Measurements from ENCODE around the gene SLFNL1. TPM values are rescaled to one million over a fixed set of nuclear protein-coding genes. Genes with fewer than 3 reads are reported as not detected.

The SLFNL1 gene
- polyA plus RNA-seq (ENCODE audit: insufficient read length): 1.1 TPM
- long read RNA-seq, donor 1: 0 reads
- long read RNA-seq, donor 2: 0 reads
- long read RNA-seq, donor 3: 0 reads
- long read RNA-seq, donor 4: 0 reads
- long read RNA-seq, donor 5: 0 reads
- long read RNA-seq, donor 6: 0 reads
- long read RNA-seq, donor 7: 0 reads
- long read RNA-seq, donor 8: 0 reads

DNA sequence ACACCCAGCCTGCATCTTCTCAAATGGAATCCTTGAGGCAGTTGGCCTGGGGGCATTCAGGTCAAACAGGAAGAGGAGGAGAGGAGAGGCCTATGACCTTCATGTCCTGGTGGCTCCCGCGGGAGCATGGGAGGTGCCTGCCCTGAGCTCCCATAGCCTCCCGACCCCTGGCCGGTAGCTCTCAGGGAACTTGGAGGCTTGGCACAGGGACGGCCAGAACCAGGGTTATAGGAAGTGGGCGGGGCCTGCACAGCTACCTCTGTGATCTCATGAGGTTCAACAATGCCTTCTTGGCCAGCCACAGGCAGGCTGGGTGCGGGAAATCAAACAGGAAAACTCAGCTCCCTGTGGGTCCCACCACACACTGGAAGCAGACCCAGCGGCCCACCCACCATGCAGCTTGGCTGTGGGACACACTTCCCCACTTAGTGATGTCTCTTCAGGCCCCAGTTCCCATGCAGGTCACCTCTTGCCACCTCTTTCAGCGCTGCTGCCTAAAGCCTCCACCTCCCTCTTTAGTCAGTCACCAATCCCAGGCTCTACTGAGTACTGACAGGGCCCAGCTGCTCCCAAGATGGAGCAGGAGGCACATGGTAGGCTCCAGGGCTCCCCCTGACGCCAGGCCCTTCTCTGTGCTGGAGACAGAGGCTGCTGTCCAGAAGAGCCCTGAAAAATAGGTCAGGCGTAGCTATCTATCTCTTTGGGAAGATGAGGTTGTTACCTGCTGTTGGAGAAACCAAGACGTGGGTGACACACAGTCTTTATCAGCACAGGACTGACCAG, at the start of gene SLFNL1:
SLFNL1 (minus strand) TSS at position 200 of the 783 bp plus-strand sequence. CDS start 1,065 bp downstream, outside the sequence.
- DNase-seq: peak; percentile 44

DNA sequence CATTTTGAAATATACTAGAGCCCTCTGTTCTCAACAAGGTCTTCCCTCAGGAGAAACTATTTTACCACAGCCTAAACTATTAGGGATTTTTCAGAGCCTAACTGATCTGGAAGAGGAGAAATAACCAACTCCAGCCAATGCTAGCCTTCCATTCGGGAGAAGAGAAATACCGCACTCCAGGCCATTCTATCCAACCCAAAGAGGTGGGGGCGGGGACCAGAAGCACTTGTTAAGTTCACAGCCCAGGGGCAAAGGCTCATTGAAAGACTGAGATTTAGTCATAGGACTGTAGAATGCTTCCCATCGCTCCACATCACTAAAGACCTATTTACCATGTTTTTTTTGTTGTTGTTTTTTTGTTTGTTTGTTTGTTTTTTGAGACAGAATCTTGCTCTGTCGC, 35.4 kb upstream of the SLFNL1 start:
- DNase-seq: no peak

DNA sequence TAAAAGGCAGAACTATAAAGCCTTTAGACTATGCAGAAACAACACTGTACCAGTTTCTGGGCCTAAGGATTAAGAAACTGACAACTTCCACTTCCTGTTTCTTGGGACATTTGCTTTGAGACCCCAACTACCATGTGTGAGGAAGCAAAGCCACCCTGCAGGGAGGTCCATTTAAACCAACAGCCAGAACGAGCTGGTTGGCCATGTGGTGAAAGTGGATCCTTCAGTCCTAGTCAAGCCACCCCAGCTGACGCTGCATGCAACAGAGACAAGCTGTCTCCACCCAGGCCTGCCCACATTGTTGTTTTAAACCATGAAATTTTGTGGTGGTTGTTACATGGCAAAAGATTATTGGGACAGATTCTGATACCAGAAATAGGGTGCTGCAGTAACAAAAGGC, 31.8 kb upstream of the SLFNL1 start:
- DNase-seq: no peak

DNA sequence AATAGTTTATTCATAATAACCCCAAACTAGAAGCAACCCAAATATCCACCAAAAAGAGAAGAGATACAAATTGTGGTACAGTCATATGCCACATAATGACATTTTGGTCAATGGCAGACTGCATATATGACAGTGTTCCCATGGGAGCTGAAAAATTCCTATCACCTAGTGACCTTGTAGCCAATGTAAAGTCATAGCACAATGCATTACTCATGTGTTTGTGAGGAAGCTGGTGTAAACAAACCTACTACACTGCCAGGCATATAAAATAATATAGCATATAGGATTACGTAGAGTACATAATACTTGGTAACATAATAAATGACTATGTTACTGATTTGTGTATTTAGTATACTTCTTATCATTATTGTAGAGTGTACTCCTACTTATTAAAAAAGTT, 29.5 kb upstream of the SLFNL1 start:
- no peak for DNase-seq

DNA sequence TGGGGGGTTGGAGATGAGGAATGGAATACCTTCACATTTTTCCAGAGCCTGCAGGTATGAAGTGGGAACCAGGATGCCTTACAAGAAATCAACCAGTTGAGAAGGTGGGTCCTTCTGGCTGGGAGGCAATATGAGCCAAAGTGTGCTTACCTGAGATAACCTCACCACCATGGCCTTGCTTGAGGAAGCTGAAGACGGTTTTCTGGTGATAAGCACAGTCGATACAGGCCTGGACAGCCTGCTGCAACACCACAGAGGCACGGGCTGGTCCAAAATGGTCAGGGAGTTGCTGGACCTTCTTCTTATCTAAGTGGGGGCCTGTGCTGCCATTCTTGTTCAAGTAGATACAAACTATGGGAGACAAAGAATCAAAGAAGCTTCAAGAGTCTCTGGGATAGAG, 27.0 kb upstream of the SLFNL1 start:
- no peak for DNase-seq

DNA sequence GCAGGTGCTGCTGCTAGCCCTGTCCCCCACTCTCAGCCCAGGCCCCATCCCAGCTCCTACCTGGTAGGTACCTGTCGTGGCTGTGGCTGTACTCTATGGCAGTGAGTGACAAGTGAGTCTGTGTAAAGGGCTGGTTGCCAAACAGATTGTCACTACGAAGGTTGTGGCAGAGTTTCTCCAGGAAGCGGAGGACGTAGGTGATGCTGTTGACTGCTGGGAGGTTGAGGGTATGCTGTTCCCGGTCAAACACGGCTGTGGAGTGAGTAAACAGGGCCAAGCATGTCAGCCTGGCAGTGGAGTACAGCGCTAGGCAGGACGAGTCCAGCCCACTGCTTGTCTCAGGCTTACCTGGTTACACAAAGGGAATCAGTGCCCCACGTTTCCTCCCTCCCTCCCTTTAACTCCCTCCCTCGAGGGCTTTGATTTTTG, 24.8 kb upstream of the SLFNL1 start:
- no peak for DNase-seq

DNA sequence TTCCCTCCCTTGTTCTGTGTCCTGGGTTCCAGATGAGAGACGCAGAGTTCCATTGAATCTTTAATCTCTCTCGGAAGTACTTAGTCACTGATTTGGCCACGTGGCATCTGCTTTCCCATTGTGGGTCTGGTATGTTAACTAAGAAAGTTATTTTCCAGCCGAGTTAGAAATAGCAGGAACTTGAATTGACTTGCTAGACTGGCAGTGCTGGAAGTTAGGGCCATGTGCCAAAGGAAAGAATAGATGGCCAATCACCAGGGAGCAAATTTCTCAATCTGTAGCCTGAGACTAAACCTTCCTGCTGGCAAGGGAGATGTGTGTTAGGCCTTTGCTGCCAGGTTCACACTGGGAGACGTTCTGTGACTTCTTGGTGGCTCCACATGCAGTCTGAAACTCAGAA, 24.2 kb upstream of the SLFNL1 start:
- DNase-seq: peak; percentile 10

DNA sequence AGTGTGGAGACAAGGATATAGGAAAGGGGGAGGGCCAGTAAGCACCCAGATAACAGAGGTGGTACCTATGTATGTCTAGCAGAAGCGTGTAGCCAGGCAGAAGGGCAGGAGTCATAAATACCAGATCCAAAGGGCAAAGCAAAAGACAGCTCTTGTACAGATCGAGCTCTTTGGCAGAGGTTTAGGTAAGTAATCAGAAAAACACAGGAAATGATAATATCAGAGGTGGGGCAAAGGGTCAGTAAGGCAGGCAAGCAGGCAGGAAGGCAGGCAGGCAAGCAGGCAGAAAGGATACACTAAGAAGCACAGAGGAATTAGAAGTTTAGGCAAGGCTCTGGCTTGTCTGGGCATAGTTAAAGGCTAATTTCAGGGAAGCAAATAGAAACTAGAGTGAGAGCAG, 22.7 kb upstream of the SLFNL1 start:
- DNase-seq: no peak

DNA sequence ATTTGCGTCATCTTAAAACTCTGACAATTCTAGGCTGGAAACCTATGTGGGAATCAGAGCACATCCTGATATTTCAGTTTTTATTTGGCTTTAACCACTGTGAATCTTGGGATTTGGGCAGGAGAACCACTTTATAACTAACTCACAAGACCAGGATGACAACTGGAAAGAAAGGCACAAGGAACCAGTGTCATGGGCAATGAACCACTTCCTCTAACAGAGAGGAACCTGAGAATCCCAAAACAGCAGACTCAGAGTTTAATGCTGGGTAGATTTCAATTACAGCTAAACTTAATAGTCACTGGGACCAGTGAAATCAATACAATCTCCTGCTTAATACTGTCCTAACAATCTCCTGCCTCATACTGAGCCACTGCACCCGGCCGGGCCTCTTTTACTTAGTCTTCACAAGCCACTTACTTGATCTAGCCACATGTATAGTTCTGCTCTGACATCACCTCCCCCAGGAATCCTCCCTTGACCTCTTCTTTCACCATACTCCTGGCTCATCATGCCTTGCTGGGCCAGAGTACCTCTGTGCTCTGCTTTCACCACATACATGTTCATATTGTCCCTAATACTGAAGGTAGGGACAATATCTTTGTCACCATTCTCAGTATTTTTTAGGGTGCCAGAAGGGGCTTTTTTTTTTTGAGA, 20.2 kb upstream of the SLFNL1 start:
- no peak for DNase-seq

DNA sequence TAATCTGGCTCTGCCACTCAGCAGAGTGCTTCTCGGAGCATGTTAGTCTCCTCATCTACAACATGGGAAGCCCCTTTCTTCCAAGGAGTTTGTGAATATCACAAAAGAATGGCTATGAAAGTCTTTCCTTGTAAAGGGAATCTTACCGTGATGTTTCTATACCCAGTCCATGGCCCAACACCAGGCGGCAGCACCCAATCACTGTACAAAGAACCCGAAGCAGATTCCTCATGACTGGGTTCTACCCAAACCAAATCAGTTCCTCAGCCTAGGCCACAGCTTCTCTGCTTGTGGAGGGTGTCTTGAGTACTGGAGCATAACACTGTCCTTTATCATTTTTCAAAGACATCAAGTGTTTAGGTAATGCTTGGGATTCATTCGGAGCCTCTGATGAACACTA, 16.6 kb upstream of the SLFNL1 start:
- DNase-seq: no peak

DNA sequence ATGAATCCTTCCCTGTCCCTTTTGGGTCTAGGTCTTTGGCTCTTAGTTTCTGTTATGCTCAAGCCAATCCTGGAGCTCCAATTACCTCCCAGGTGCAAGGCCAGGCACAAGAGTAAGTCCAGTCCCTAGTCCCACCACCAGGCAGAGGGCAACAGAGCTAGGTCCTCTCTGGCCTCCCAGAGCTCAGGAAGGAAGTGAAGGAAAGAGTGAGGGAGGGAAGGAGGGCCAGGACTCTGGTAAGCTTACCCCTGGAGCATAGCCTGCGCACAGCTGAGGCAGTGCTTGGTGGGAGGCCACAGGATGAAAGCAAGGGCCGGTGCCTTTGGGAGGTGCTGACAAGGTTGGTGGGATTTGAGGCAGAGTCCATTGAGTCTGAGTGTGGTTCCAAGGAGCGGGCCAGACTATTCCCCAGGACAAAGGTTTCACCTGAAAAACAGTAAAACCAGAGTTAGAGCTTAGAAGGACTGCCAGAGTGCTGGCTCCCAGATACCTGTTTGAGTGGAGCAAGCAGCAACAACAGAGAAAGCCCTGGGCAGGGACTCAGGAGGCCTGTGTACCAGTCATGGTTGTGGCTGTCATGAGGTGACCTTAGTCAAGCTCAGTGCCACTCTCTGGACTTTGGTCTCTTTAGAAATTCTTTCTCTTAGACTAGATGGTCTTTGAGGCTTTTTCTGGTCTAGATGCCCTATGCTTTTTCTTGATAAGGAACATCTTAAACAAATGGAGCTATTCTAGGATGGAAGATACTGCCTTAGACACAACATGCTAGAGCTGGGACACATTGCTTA, 15.8 kb upstream of the SLFNL1 start:
- no peak for DNase-seq

DNA sequence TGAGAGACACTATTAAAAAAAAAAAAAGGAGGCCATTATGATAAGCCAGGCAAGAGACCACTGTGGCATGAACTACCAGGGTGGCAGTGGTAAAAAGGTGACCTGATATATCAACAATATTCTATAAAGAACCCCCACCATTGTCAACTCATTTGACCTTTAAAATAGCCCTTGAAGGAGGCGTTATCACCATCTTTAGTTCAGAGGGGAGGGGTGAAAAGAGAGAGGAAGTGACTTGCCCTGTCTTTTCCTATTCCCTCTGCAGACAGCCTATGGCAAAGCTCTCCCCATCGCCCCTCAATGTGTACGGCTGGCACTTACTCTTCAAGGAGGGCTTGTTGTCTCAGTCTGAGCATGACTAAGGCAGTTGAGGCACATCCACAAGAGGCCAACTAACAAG, 11.7 kb upstream of the SLFNL1 start:
- DNase-seq: no peak

DNA sequence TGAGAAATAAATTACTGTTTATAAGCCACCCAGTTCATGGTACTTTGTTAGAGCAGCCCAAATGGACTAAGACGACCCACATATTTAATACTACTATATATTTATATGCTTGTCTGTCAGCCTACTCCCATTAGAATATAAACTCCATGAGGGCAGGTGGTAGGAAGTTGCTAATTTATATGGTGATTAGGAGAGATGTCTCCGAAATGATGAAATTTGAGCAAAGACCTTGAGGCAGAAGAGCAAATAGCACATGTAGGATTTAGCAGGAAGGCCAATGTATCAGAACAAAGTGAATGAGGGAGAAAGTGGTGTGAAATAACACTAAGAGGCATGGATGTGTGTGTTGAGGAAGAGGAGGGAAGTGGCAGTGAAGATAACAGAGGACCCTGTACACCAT, 10.6 kb upstream of the SLFNL1 start:
- no peak for DNase-seq

DNA sequence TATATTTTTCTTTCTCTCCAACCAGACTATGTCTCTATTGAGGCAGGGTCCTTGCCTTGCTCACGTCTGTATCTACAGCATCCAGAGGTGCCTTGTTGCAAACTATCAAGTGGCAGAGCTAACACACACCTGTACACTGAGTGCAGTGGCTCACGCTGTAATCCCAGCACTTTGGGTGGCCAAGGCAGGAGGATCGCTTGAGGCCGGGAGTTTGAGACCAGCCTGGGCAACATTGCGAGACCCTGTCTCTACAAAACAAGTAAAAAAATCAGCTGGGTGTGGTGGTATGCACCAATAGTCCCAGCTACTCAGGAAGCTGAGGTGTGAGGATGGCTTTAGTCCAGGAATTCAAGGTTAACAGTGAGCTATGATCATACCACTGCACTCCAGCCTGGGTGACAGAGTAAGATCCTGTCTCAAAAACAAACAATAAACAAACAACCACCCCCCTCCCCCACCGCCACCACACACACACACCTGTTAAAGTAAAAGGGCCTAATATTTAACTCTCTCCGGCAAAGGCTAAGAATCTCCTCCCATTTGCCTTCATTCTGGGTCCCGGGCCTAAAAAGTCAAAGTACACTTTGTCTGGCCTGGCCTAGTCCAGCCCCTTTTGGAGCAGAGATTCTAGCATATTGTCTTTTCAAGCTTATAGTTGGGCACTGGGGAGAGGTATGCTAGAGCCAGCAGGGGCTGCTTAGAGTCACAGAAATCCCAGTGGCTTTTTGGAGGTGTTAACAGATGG, 9.5 kb upstream of the SLFNL1 start:
- no peak for DNase-seq

DNA sequence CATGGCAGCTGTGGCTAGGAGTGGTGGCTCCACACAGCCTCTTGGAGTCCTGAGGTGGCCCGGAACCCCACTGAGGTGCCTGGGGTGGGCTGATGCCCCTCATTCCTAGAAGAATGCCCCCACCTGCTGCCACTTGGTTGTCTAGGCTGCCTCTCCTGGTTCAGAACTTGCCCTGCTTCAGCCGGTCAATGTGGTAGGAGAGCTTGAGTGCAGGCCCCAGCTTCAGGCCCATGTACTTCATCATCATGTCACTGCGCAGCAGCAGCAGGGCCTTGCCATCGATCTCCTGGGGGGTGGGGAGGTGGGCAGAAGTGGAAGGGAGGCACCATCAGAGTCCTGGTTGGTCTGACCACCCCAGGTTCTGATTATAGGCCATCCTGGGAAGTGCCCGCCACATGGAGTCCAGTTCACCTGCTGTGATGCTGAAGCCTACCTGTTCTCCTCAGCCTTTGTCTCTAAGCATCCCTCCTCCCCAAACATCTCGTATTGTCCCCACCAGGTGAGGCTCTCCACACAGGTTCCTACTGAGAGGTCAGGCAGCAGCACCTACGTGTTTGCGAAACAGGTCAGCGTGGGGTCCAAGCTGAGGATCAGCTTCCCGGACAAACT, 6.6 kb upstream of the SLFNL1 start:
- DNase-seq: no peak

DNA sequence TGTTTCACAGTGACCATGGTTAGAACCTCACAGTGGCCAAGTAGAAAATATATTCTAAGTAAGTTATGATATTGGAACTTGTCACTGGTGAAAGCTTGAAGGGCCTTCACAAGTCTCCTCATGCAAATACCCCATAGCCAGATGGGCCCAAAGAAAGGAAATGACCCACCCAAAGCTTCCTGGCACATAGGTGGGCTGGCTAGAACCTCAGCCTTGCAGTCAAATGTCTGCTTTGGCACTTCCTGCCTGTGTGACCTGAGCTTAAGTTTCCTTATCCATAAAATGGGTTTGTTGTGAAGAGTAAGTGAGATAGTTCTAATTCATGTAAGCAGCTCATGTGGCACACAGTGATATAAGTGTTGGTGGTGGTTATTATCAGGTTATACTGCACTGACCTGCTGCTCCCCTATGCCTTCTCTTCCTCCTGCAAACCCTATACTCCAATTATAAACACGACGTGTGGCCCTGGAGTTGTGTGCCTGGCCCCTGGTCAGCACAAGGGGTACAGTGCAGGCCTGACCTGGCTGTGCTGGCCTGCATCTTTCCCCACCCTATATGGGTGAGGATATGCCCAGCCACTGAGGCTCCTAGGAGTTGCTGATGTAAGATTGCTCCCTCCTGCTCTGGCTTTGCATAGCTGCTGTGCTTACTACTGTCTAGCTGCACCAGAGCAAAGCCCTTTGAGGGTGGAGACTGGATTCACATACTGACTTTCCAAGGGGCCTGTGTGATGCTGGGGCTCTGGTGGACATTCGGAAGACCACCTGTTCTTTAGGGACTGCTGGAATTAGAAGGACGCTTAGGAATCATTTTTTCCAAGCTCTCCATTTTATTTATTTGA, 4.7 kb upstream of the SLFNL1 start:
- DNase-seq: no peak

DNA sequence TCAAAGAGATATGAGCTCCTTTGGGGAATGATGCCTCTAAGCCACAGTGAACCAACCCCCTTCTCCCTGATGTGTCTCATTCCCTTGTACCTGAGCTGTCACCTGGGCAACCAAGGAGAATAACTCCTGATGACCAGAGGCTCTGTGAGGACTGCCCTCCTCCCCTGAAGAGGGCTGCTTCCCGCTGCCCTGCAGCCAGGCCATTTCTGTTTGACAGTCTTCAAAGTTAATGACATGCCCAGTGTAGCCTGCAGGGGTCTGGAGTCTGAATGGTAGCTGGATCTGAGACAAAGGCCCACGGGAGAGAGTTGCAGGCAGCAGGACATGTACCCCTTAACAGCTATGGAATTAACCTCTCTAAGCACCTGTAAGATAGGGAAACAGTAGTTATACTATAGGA, 3.4 kb upstream of the SLFNL1 start:
- no peak for DNase-seq

DNA sequence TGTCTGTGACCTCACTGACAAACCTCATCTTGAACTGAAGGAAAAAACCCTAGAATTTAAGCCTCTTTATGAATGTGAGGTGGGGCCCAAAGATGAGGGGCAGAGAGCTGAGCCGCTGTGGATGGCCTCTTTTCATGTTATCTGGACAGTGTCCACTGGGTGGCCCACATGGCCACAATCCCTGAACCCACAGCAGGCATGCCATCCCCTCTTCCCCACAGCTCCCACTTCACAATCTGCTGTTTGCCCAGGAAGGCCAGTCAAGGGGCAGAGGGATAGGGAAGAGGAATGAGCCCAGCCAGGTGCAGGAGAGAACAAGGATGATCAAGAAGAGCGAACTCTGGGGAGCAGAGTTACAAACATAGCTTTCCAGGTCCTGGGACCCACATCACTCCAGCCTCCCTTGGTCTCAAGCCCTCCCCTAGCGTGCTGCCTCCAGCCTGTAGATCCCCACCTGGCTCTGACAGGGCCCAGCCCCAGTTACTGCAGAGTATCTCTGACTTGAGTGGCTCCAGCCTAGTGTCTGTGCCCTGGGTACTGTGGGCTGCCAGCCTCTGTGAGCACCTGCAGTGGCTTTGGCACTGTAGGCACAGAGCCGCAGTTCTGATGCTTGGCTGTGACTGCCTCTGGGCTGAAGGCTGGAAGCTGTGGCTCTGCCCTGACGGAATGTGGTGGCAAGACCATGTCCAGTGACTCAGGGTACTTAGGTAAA, 1.9 kb upstream of the SLFNL1 start:
- DNase-seq: no peak

DNA sequence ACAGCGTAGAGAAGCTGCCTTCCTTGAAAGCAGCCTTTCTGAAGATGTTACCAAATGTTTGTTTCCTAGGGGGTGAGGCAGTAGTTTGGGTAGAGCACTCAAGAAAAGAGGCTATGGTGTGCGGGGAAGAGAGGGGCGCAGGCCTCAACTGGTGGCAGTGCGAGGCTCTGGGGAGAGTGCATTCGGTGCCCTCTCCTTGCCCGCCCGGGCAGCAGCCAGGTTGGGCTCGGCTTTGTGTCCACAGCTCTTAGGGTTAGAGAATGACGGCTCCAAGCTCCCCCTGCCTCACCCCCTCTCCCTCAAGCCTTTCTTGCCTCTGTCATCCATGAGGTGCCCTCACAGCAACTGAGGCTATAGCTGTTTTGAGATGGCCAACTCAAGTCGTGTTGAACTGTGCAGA, 899 bp upstream of the SLFNL1 start:
- no peak for DNase-seq

DNA sequence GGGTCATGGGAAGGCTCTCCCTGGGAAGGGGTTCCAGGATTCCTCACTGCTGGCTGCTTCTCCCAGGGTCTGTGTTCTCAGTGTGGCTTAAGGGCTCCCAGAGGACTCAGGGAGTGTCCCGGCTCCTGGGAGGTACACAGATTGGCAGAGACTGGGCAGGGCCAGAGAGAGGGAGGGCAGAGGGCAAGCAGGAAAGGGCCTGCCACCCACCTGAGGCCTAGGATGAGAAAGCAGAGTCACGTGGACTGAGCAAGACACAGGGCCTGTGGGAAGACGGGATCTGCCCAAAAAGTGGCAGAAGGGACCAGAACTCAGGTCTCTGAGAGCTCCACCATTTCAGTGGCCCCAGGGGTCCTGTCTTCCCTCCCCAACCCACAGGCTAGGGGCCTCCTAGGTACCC, 871 bp downstream of the SLFNL1 start:
- DNase-seq: no peak

All from left kidney (tissue), 8 donors.